ENCODE results near the gene KCTD10.

The KCTD10 gene

GRCh38 chr12:109491671-109492070 is 14.6 kb upstream of the KCTD10 start:
- peaks cover 47% of the 10 kb centered on the region for H3K36me3 Mint-ChIP-seq (ENCODE audit: insufficient read depth)
- H3K9me3 Mint-ChIP-seq = no peaks in the 10 kb centered on the region
- H3K27ac Mint-ChIP-seq (ENCODE audit: low read depth) = no peak overlapping the region
- DNase-seq (ENCODE audit: low spot score in 2 of 2) (no peak), ATAC-seq (replicated peaks; ENCODE audit: extremely low read depth, poor library complexity, severe bottlenecking) (no peak)
- no peak overlapping the region for H3K4me3 Mint-ChIP-seq
- H3K27me3 Mint-ChIP-seq = no peaks in the 10 kb centered on the region
- peaks cover 6% of the 10 kb centered on the region for H3K4me1 Mint-ChIP-seq

GRCh38 chr12:109489955-109490565 is 13.0 kb upstream of the KCTD10 start:
- Mint-ChIP-seq H3K4me3 (no peak overlapping the region), H3K27ac (ENCODE audit: low read depth) (no peak overlapping the region), H3K27me3 (no peaks in the 10 kb centered on the region), H3K36me3 (ENCODE audit: insufficient read depth) (peaks cover 58% of the 10 kb centered on the region), H3K9me3 (no peaks in the 10 kb centered on the region), H3K4me1 (peaks cover 6% of the 10 kb centered on the region)
- ATAC-seq (replicated peaks; ENCODE audit: extremely low read depth, poor library complexity, severe bottlenecking) = no peak
- no peak for DNase-seq (ENCODE audit: low spot score in 2 of 2)

- H3K4me1 Mint-ChIP-seq = peaks cover 2% of the 10 kb centered on the region
- DNase-seq (ENCODE audit: low spot score in 2 of 2) (no peak), ATAC-seq (replicated peaks; ENCODE audit: extremely low read depth, poor library complexity, severe bottlenecking) (no peak)
- H3K36me3 Mint-ChIP-seq (ENCODE audit: insufficient read depth) = peaks cover 64% of the 10 kb centered on the region
- no peaks in the 10 kb centered on the region for H3K27me3 Mint-ChIP-seq
- no peak overlapping the region for H3K27ac Mint-ChIP-seq (ENCODE audit: low read depth)
- no peak overlapping the region for H3K4me3 Mint-ChIP-seq
- no peaks in the 10 kb centered on the region for H3K9me3 Mint-ChIP-seq
Observed at GRCh38 chr12:109489016-109489954, 12.2 kb upstream of the KCTD10 start.

GRCh38 chr12:109488051-109488665 is 11.1 kb upstream of the KCTD10 start:
- Mint-ChIP-seq H3K27me3 (no peaks in the 10 kb centered on the region), H3K36me3 (ENCODE audit: insufficient read depth) (peaks cover 69% of the 10 kb centered on the region), H3K9me3 (no peaks in the 10 kb centered on the region), H3K4me1 (no peaks in the 10 kb centered on the region), H3K27ac (ENCODE audit: low read depth) (no peak overlapping the region), H3K4me3 (no peak overlapping the region)
- ATAC-seq (replicated peaks; ENCODE audit: extremely low read depth, poor library complexity, severe bottlenecking) (no peak), DNase-seq (ENCODE audit: low spot score in 2 of 2) (no peak)

GRCh38 chr12:109487181-109488050 is 10.3 kb upstream of the KCTD10 start:
- H3K9me3 Mint-ChIP-seq = no peaks in the 10 kb centered on the region
- peaks cover 69% of the 10 kb centered on the region for H3K36me3 Mint-ChIP-seq (ENCODE audit: insufficient read depth)
- ATAC-seq (replicated peaks; ENCODE audit: extremely low read depth, poor library complexity, severe bottlenecking) (no peak), DNase-seq (ENCODE audit: low spot score in 2 of 2) (no peak)
- no peak overlapping the region for H3K27ac Mint-ChIP-seq (ENCODE audit: low read depth)
- H3K4me3 Mint-ChIP-seq = no peak overlapping the region
- H3K4me1 Mint-ChIP-seq = no peaks in the 10 kb centered on the region
- H3K27me3 Mint-ChIP-seq = no peaks in the 10 kb centered on the region

GRCh38 chr12:109485201-109485600 is 8.1 kb upstream of the KCTD10 start:
- Mint-ChIP-seq H3K4me3 (no peak overlapping the region), H3K9me3 (no peaks in the 10 kb centered on the region), H3K27me3 (no peaks in the 10 kb centered on the region), H3K4me1 (no peaks in the 10 kb centered on the region), H3K36me3 (ENCODE audit: insufficient read depth) (peaks cover 59% of the 10 kb centered on the region), H3K27ac (ENCODE audit: low read depth) (no peak overlapping the region)
- ATAC-seq (replicated peaks; ENCODE audit: extremely low read depth, poor library complexity, severe bottlenecking) (no peak), DNase-seq (ENCODE audit: low spot score in 2 of 2) (no peak)

- no peak for ATAC-seq (replicated peaks; ENCODE audit: extremely low read depth, poor library complexity, severe bottlenecking)
- no peaks in the 10 kb centered on the region for H3K27me3 Mint-ChIP-seq
- peaks cover 41% of the 10 kb centered on the region for H3K36me3 Mint-ChIP-seq (ENCODE audit: insufficient read depth)
- H3K4me1 Mint-ChIP-seq = peaks cover 8% of the 10 kb centered on the region
- no peaks in the 10 kb centered on the region for H3K9me3 Mint-ChIP-seq
- no peak overlapping the region for H3K4me3 Mint-ChIP-seq
- H3K27ac Mint-ChIP-seq (ENCODE audit: low read depth) = no peak overlapping the region
- no peak for DNase-seq (ENCODE audit: low spot score in 2 of 2)
Observed at GRCh38 chr12:109483346-109483745, 6.2 kb upstream of the KCTD10 start.

- ATAC-seq (replicated peaks; ENCODE audit: extremely low read depth, poor library complexity, severe bottlenecking) (no peak), DNase-seq (ENCODE audit: low spot score in 2 of 2) (no peak)
- Mint-ChIP-seq H3K27ac (ENCODE audit: low read depth) (no peak overlapping the region), H3K27me3 (no peaks in the 10 kb centered on the region), H3K36me3 (ENCODE audit: insufficient read depth) (peaks cover 39% of the 10 kb centered on the region), H3K4me3 (no peak overlapping the region), H3K4me1 (peaks cover 8% of the 10 kb centered on the region), H3K9me3 (no peaks in the 10 kb centered on the region)
Observed at GRCh38 chr12:109482894-109483293, 5.8 kb upstream of the KCTD10 start.

- H3K27ac Mint-ChIP-seq (ENCODE audit: low read depth) = no peak overlapping the region
- no peaks in the 10 kb centered on the region for H3K9me3 Mint-ChIP-seq
- peaks cover 41% of the 10 kb centered on the region for H3K36me3 Mint-ChIP-seq (ENCODE audit: insufficient read depth)
- H3K27me3 Mint-ChIP-seq = no peaks in the 10 kb centered on the region
- no peak overlapping the region for H3K4me3 Mint-ChIP-seq
- no peak for DNase-seq (ENCODE audit: low spot score in 2 of 2)
- peaks cover 8% of the 10 kb centered on the region for H3K4me1 Mint-ChIP-seq
- no peak for ATAC-seq (replicated peaks; ENCODE audit: extremely low read depth, poor library complexity, severe bottlenecking)
Observed at GRCh38 chr12:109482491-109482890, 5.4 kb upstream of the KCTD10 start.

GRCh38 chr12:109481863-109482262 is 4.8 kb upstream of the KCTD10 start:
- Mint-ChIP-seq H3K27ac (ENCODE audit: low read depth) (no peak overlapping the region), H3K4me1 (peaks cover 15% of the 10 kb centered on the region), H3K27me3 (no peaks in the 10 kb centered on the region), H3K4me3 (no peak overlapping the region), H3K36me3 (ENCODE audit: insufficient read depth) (peaks cover 43% of the 10 kb centered on the region), H3K9me3 (no peaks in the 10 kb centered on the region)
- DNase-seq (ENCODE audit: low spot score in 2 of 2) (no peak), ATAC-seq (replicated peaks; ENCODE audit: extremely low read depth, poor library complexity, severe bottlenecking) (no peak)

GRCh38 chr12:109480356-109480755 is 3.3 kb upstream of the KCTD10 start:
- ATAC-seq (replicated peaks; ENCODE audit: extremely low read depth, poor library complexity, severe bottlenecking) (no peak), DNase-seq (ENCODE audit: low spot score in 2 of 2) (no peak)
- Mint-ChIP-seq H3K27ac (ENCODE audit: low read depth) (no peak overlapping the region), H3K9me3 (no peaks in the 10 kb centered on the region), H3K4me1 (peaks cover 29% of the 10 kb centered on the region), H3K4me3 (no peak overlapping the region), H3K27me3 (no peaks in the 10 kb centered on the region), H3K36me3 (ENCODE audit: insufficient read depth) (peaks cover 30% of the 10 kb centered on the region)

GRCh38 chr12:109479761-109480160 is 2.7 kb upstream of the KCTD10 start:
- DNase-seq (ENCODE audit: low spot score in 2 of 2) (no peak), ATAC-seq (replicated peaks; ENCODE audit: extremely low read depth, poor library complexity, severe bottlenecking) (no peak)
- H3K4me1 Mint-ChIP-seq = peaks cover 29% of the 10 kb centered on the region
- peaks cover 24% of the 10 kb centered on the region for H3K36me3 Mint-ChIP-seq (ENCODE audit: insufficient read depth)
- no peaks in the 10 kb centered on the region for H3K27me3 Mint-ChIP-seq
- no peaks in the 10 kb centered on the region for H3K9me3 Mint-ChIP-seq
- no peak overlapping the region for H3K4me3 Mint-ChIP-seq
- peak overlapping the region; percentile 59 for H3K27ac Mint-ChIP-seq (ENCODE audit: low read depth)
